ENCODE measurements around the gene INTS4. TPM values are rescaled to one million over a fixed set of nuclear protein-coding genes. Genes with fewer than 3 reads are reported as not detected.

Gene INTS4
- polyA plus RNA-seq, 1 experiment, result 18.9 TPM

- CTCF ChIA-PET, result interaction anchor here (1.0 kb wide), 1 partner anchor 335 kb away, joined by 3 read pairs; no protein-coding TSS in a partner anchor
These were observed 45.6 kb upstream of the INTS4 start for GRCh38 chr11:78039919-78040671.

DNA sequence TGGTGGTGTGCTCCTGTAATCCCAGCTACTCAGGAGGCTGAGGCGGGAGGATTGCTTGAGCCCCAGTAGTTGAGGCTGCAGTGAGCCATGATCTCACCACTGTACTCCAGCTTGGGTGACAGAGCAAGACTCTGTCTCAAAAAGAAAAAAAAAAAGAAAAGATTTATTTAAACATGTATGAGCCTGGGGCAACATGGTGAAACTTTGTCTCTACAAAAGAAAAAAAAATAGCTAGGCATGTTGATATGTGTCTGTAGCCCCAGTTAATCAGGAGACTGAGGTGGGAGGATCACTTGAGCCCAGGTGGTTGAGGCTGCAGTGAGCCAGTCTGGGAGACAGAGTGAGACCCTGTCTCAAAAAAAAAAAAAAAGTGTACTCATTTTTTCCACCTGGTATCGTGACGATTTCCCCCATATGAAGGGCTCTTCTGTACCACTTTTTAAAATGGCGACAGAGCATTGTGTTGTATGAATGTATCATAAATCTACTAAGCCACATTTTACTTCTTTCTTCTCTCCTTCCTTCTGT is 45.0 kb upstream of the INTS4 start:
- DNase-seq (ENCODE audit: low read depth), result no peak
- H3K36me3 ChIP-seq (ENCODE audit: control insufficient read depth, insufficient read depth, low read length), result no peaks in the 10 kb centered on the region
- ChIA-PET CTCF (interaction anchor here (1.0 kb wide), 1 partner anchor 335 kb away, joined by 3 read pairs; no protein-coding TSS in a partner anchor), POLR2A (interaction anchor here (0.7 kb wide), 2 partner anchors 18 to 128 kb away, joined by 3 to 4 read pairs; no protein-coding TSS in a partner anchor)
- TF ChIP-seq, protein P1, sequence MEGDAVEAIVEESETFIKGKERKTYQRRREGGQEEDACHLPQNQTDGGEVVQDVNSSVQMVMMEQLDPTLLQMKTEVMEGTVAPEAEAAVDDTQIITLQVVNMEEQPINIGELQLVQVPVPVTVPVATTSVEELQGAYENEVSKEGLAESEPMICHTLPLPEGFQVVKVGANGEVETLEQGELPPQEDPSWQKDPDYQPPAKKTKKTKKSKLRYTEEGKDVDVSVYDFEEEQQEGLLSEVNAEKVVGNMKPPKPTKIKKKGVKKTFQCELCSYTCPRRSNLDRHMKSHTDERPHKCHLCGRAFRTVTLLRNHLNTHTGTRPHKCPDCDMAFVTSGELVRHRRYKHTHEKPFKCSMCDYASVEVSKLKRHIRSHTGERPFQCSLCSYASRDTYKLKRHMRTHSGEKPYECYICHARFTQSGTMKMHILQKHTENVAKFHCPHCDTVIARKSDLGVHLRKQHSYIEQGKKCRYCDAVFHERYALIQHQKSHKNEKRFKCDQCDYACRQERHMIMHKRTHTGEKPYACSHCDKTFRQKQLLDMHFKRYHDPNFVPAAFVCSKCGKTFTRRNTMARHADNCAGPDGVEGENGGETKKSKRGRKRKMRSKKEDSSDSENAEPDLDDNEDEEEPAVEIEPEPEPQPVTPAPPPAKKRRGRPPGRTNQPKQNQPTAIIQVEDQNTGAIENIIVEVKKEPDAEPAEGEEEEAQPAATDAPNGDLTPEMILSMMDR (IDR thresholded peaks at IDR 0.05; ENCODE audit: insufficient read depth, low read depth, low read length), result no peak
- no peaks in the 10 kb centered on the region for H3K27me3 ChIP-seq (ENCODE audit: control insufficient read depth, insufficient read depth, low read length)
- H3K4me3 ChIP-seq (ENCODE audit: low read depth, low read length), result no peak overlapping the region

More at GRCh38 chr11:78039919-78040671, 45.6 kb upstream of the INTS4 start:
- Histone ChIP-seq H3K27me3 (ENCODE audit: control insufficient read depth, insufficient read depth, low read length) (no peaks in the 10 kb centered on the region), H3K36me3 (ENCODE audit: control insufficient read depth, insufficient read depth, low read length) (no peaks in the 10 kb centered on the region), H3K4me3 (ENCODE audit: low read depth, low read length) (0 out of 2 replicates have a peak overlapping the region, but pooled peaks have one; percentile 12)
- DNase-seq (ENCODE audit: low read depth), result peak; percentile 39
- POLR2A ChIA-PET, result interaction anchor here (0.6 to 0.7 kb wide), 3 partner anchors 19 to 127 kb away, joined by 3 to 11 read pairs (median 4); no protein-coding TSS in a partner anchor
- TF ChIP-seq, protein P1 (IDR thresholded peaks at IDR 0.05; ENCODE audit: insufficient read depth, low read depth, low read length), result no peak

DNA sequence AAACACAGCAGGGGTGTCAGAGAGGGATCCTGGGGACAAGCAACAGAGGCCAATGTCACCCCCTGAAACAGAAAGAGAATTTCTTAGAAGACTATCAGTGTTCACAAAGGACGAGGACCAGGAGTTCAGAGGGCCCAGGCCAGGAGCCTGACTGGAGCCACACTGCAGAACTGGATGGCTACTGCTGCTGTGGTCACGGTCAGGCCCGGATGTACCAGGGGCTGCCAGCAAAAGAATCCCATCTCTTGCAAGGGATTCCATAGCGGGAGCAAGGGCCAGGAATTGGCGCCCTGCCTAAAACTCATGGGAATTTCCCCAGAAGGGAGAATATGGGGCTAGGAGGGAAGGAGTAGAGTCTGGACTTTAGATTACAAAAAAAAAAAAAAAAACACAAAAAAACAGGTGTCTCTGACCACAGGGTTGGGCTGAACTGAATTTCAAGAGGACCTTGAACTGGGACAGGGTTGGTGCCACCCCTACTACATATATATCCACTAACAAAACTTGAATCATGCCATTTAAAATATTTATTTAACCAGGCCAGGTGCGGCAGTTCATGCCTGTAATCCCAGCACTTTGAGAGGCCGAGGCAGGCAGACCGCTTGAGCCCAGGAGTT is 44.3 kb upstream of the INTS4 start:
- POLR2A ChIA-PET, result no interaction called here
- CTCF ChIA-PET, result interaction anchor here (0.6 to 5.1 kb wide), 3 partner anchors 7 to 26 kb away, joined by 3 to 22 read pairs (median 4); no protein-coding TSS in a partner anchor
- TF ChIP-seq, protein P1 (IDR thresholded peaks at IDR 0.05; ENCODE audit: insufficient read depth, low read depth, low read length), result no peak
- no peak overlapping the region for H3K4me3 ChIP-seq (ENCODE audit: low read depth, low read length)
- H3K36me3 ChIP-seq (ENCODE audit: control insufficient read depth, insufficient read depth, low read length), result no peaks in the 10 kb centered on the region
- H3K27me3 ChIP-seq (ENCODE audit: control insufficient read depth, insufficient read depth, low read length), result no peaks in the 10 kb centered on the region
- DNase-seq (ENCODE audit: low read depth), result no peak

- no peak for DNase-seq (ENCODE audit: low read depth)
- Histone ChIP-seq H3K36me3 (ENCODE audit: control insufficient read depth, insufficient read depth, low read length) (no peaks in the 10 kb centered on the region), H3K27me3 (ENCODE audit: control insufficient read depth, insufficient read depth, low read length) (no peaks in the 10 kb centered on the region), H3K4me3 (ENCODE audit: low read depth, low read length) (no peak overlapping the region)
- ChIA-PET POLR2A (interaction anchor here (0.7 kb wide), 1 partner anchor 40 kb away, joined by 10 read pairs; no protein-coding TSS in a partner anchor), CTCF (interaction anchor here (0.6 to 5.1 kb wide), 4 partner anchors 8 to 27 kb away, joined by 3 to 22 read pairs (median 4); no protein-coding TSS in a partner anchor)
- TF ChIP-seq, protein P1 (IDR thresholded peaks at IDR 0.05; ENCODE audit: insufficient read depth, low read depth, low read length), result no peak
These were observed 43.6 kb upstream of the INTS4 start for GRCh38 chr11:78037825-78038620.

Measured in BJ (cell line).